Fibroblast of peridontal ligament (primary cell): ENCODE results near the gene MKNK1.

Source experiments
- DNase-seq: peaks from one replicate; pipeline ENCODE4 v3.0.0-alpha.2; 2010; ENCODE audit errors: extremely low read depth

The MKNK1 gene

DNA sequence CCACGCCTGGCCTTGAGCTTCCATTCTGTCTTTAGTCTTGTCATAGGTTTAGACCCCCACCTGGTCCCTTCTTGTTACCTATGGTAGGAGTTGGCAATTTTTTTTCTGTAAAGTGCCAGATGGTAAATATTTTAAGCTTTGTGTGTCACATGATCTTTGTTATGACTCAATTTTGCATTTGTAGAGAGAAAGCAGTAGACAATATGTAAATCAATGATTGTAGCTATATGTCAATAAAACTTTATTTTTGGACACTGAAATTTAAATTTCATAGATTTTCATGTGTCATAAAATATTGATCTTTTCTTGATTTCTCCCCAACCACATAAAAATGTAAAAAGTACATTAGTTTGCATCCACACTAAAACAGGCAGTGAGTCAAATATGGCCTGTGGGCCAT is 8.0 kb downstream of the MKNK1 start:
- DNase-seq: no peak

DNA sequence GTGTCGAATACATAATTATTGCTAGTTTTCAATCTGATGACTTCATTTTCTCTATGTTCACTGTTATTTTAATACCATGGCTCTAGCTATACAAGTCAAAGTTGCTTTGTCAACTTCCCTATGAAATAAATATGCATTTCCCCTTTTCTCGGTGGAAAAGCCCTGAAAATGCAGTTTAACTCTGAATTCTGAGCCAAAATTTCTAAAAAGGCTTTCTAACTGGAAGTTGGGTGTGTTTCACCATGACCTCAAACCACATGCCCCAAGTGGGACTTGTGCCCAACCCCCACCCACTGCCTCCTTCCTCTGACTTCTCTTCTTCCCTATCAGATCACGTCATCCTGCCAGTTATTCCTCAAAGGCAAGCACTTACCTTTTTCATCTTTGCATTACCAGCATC is 8.9 kb downstream of the MKNK1 start:
- peak; percentile 56 for DNase-seq

DNA sequence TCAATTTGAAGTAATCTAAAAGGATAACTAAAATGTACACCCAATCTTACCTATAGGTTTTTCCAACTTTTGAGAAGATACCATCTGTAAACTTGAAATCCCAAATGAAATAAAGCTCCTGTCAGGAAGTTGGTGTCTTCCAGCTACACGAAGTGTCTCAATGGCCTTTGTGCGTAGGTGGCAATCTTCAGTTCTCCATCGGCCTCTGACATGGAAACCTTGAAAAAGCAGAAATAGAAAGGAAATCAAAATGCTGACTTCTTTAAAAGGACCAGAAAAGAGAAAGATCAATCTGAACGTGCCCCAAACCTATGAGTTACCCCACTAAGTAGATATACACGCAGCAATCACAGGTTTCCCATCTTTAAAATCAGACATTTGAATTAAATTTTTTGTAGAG is 10.0 kb downstream of the MKNK1 start:
- DNase-seq: no peak

DNA sequence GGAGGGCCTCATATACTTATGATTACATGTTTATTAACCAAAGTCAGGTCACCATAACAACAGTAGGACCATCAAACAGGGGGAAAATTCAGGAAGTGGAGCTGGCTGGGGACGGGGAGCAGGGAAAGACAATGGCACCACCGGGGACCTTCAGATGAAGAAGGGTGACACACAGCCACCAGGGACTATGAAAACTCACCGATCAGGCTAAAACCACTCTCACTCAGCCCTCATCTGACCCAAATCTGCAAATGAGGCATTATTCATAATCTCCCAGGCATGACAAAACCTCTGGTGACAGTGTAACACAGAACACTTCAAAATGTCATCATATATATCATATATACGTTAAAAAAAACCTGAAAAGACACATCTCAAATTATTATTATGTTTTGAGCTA is 11.2 kb downstream of the MKNK1 start:
- DNase-seq: no peak

DNA sequence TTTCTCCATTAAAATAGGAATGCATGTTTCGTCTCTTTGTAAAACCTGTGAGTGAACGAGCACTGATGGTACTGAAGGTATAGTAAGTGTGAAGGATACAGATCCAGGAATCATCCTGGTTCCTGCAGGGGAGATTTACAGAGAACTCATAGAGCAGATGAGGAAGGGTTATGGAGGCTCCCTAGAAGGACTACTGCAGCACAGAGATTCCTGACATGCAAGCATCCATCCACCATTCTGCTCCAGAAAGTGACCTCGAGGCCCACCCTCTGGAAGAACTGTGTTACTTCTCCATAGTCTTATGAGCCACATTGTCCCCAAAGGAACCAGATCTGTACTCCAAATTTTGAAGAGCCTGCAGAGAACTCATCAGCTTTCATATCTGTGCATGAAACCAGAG is 14.5 kb downstream of the MKNK1 start:
- no peak for DNase-seq

DNA sequence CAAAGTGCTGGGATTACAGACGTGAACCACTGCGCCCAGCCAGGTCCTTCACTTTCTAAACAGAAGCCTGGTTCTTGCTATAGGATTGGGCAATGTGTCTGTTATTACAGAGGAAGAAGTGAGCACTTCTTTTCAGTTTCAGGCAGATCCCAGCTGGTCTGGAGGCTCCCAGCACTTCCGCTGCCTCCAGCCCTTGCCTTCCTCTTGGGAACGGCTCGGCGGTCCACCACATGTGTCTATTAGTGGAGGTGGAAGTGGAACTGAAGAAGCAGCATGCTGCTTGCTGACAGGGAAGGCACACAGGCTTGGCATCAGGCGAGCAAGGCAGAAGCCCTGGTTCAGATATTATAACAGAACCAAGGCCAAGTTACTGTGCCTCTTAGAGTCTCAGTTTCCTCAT is 17.0 kb downstream of the MKNK1 start:
- DNase-seq: no peak

DNA sequence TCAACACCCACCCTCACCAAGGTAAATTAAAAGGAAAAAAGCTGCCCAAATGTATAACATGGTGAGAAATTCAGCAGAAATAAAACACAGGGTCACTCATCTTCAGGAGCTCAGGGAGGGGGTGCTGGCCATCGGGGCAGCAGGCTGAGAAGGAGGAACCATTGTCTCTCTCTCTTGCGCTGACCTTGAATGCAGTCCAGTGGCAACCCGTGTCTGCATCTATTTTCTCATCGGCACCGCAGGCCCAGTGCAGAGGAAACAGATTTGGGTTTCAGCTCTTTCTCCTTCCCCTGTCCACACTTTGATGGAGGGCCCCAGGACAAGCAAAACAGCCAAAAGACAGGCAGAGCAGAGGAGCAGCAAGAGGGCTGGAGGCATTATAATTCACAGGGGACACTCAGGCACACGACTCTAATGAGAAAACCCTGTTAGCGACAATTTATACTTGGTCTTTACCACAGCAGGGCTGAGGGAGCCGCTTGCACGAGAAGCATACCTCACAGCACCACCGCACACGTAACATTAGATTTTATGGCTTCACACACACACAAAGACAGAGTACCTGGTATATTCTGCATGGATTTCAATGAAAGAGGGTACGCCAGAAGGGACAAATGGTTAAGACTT is 18.6 kb downstream of the MKNK1 start:
- DNase-seq: no peak

DNA sequence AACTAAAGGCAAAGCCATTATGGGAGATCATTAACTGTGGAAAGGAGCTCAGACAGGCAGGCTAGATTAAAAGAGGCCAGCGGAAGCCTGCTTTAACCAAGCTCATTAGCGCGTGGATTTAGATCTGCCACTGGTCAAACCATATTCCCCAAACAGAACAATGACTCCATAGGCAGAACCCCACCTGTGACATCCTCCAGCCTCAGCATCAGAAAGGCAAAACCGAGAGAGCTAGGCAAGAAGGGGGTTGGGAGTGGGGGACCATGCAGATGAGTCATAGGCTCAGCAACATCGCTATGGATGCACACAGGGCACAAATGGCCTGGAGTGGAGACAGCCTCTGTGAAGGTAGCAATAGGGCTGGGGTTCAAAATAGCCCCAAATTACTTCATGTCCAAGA is 20.6 kb downstream of the MKNK1 start:
- DNase-seq: no peak

DNA sequence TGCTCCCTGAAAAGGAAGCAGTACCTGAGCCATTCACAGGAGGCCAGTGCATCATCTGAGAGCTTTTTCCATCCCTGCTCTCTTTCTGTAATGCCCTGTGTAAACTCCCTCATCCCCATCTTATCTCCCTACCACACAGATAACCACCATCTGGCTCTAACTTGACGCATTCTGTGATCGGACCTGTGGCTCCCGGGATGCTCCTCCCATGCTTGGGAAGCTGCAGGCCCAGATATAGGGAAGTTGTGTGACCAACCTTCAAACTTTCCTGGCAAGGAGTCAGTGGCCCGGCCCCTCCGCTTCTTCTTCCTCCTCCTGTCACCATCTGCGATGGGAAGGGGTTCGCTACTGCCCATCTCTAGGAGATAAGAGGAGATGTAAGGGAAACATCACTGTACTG is 21.1 kb downstream of the MKNK1 start:
- DNase-seq: no peak

DNA sequence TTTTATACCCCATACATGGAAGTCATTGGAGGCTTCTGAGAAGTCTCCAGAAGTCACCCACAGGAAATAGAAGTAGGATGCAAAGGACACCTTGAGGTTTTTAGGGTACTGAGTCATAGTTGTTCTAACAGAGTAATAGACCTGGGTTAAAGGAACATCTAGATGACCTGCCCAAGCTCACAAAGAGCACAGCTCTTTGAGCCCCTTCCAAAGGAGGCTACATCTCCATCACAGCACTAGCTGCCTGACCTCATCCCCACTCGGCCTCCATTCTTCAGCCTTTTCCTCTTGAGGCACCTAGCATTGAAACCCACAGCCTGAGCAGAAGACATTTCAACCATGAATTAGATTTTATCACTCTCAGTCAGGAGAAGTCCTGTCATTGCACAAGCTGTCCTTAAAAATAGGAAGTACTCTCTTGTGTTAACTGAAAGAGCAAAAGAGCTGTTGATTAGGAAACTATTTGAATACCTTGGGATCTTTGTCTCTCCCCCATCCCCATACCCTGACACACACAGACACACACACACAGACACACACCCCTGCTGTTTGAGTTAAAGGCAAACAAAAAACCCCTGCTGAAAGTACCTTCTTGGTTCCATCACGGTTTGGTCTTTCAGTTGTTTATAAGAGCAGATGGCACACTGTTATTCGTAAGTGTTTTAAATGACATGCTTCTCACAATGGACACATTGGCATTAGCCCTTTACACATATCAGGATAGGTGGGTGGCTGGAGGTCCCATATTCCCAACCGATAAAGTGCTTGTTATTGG is 22.2 kb downstream of the MKNK1 start:
- DNase-seq: no peak

DNA sequence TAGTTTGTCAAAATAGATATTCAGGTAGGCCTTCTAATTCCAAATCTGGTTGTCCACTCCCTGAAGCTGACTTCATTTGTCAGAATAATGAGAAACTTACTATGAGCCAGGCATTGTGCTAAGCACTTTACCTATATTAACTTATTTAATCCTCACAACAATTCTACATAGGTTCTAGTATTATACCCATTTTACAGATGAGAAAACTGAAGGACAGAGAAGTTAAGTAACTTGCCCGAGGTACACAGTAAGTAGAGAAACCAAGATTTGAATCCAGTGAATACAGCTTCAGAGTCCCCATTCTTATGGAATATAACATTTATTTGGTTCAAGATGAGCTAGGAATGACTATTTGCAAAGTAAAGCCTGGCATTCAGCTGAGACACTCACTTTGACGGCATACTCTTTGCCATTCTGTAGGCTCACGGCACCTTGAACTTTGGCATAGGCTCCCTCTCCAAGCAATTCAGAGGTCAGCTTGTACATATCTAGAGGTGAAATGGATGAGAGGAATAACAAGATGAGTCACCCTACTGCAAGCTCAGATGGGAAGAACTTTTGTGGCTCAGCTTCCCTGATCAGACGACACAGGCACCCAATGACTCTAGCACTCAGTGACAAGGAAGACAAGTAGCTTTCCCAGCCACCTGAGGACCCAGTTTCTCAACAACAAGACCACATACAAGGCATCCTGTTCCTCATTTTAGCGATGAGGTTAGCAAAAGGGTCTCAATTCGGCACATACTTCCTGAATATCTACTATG is 23.7 kb downstream of the MKNK1 start:
- DNase-seq: no peak

DNA sequence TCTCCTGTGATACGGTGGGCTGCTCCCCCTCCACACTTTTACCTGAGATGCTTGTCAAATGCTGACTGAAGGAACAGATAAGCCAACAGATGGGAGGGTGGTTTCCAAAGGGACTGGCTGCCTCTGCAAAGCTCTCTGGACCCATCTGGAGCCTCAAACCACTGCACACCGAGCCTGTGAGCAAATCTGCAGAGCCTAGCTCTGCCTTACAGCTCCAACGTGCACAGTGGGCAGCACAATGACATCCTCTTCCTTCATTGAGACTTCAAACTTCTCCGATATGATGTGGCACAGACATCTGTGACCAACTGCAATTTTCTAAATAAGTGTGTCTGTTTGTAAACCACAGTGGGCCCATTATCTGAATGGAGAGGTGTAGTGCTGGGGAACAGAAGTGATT is 26.4 kb downstream of the MKNK1 start:
- no peak for DNase-seq

DNA sequence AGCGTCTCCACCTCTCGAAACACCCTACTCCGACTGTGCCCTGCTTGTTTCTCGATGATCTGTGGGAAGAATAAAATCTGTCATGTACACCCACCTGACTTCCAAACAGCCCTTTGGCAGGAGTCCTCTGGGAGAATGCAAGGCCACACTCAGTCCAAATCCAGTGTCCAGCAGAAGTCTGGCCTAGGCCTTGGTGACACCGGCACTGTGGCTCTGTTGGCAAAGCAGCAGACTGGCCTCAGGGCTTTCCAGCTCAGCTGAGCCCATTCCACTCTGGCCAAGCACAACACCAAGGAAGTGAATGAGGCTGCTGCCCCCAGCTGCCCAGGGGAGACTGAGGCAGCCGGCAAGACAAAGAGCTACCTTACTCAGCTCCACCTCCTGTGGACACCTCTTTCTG is 27.5 kb downstream of the MKNK1 start:
- no peak for DNase-seq

DNA sequence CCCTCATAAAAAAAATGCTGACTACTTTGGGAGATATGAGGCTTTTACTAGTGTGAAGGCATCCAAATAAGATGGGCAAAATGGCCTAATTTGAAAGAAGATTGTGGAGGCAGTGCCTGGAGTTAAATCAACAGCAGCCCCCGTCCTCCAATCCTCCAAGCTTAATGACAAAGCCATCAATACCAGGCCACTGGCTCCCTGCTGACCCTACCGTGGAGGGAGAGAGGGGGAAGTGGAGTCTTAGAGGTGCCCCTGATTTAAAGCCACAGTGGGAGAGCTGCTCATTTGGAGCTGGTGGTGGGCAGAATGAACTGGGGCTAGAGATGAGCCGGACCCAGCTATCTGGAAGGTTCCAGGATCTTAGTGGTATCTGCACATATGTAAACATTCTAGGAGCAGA is 28.3 kb downstream of the MKNK1 start:
- no peak for DNase-seq

DNA sequence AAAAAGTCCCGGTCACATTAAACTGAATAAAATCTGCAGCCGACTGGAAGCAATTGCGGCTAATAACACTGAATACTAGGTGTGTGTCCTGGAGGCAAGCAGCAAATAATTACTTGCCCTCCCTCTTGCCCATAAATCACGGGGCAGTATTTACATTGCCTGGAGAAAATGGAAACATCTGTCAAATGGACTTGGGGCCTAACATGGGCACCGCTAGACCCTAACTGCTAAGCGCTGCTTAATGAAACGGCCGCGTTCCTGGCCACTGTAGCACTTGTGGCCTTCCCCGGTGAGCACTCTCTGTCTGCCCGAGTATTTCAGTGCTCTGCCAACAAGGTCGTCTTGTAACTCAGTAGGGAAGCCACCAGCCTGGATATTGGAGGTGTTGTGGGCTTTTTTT is 28.8 kb downstream of the MKNK1 start:
- no peak for DNase-seq

DNA sequence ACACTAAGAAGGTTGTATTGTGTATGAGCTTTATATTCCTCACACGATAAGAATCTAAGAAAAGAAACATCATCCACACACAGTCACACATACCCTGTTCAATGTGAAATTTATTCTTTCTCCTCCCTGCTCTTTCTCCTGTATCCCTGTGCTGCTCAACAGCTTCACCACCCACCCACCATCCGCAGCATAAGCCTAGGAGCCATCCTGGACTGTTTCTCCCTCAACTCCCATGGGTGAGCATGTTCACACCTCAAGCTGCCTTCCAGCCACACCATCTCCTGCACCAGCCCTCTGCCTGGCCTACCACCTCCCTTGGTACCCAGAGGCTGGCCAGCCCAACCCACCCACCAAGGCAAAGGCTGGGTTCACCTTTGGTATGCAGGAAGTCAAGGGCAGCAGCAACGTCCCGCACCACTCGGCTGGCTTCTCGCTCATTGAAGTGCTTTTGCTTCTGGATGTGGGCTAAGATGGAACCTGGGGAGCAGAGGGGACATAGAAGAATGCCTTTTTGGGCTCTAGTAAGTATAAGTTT is 32.3 kb downstream of the MKNK1 start:
- DNase-seq: no peak

DNA sequence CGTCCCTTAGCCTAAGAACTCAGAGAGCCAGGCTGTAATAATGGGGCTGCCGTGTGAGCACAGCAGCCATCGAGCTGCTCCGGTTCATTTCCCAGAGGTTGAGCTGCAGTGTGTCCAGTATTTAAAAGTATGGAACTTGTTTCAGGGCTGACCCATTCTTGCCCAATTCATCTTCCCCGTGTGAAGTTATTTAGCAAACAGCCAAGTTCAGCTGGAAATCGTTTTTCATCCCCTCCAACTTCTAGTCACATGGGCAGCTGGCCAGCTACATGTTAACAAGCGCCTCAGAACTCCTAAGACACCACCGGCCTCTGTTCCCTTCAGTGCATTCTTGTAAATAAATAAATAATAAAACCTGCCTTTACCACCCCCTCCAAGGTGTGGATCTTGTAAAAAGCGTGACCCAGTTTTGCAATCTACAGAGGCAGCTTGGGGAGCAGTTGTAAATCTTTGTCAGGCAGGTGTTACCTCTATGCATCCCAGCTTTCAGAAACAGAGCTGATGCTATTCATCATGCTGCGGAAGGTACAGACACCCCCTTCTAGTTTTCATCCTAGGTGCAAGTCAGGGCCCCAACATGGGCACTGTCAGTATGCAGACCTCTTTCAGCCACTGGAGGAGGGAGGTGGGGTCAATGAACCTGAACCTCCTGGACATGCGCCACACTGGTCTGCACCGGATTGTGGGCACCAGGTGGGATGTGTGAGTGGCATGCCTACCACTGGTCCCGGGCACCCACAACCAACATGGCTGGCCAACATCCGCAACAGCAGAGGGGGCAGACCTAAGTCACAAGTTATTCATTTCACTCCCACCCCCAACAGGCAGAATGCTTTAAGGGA is 34.0 kb downstream of the MKNK1 start:
- DNase-seq: peak; percentile 3

DNA sequence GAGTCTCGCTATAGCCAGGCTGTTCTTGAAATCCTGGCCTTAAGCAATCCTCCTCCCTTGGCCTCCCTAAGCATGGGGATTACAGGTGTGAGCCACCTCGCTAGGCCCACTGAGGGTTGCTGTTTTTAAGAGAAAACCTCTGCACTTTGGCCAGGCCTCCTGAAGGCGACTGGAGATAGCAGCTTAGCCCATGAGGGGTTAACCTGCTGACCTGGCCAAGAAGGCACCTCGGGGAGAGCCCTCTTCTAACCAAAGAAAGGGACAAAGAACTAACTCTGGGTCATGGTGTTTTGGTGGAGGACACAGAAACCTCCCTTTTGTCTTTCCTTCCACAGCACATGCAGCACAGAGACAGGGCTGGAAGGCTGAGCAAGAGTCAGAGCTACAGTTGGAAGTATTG is 35.0 kb downstream of the MKNK1 start:
- no peak for DNase-seq

DNA sequence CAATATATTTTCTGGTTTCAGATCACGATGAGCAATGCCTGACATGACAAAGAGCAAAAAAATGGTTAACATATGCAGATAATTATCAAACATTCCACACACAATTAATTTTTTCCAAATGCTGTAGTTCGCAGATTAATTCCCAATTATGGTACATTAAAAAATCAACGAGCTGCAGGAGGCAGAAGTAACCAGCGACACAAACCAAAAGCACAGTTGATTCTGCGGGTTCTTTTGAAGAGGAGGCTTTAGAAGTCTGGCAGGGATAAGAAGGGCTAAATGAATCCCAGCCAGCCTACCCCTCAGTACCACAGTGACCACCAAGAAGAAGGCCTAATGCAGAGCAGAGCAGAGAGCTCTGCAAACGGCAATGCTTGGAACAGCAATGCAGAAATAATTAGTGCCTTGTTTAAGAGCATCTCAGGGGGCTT is 35.6 kb downstream of the MKNK1 start:
- no peak for DNase-seq

DNA sequence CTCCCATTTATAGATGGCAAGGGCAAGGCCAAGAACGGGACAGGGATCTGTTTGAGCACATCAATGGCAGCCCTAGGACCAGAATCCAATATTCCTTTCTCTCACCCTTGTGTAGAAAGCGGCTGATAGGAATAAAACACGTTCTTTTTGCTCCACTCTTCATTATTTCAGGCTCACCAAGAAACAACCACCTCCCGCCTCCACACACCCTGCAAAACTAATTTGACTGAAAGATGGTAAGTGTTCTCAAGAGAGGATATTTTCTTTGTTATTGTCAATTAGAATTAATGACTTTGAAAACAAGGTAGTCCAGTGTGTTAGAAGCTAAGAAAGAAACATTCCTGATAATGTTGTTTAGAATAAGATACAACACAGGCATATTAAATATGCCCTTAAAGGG is 40.7 kb downstream of the MKNK1 start:
- no peak for DNase-seq

DNA sequence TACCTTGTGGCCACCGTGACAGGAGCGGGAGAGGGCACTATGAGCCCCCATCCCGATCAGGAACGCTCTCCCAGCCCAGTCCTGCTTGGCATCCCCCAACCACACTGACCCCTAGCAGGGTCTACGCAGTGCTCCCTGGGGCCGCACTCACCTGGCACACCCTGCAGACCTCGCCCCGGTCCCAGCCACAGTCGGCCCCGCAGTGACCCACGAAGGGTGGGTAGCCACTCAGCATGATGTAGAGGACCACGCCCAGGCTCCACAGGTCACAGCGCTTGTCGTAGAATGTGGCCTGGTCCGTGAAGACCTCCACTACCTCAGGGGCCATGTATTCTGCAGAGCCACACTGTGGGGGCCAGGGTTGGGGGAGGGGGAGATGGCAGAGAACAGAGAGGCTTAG is 41.6 kb downstream of the MKNK1 start:
- DNase-seq: no peak

DNA sequence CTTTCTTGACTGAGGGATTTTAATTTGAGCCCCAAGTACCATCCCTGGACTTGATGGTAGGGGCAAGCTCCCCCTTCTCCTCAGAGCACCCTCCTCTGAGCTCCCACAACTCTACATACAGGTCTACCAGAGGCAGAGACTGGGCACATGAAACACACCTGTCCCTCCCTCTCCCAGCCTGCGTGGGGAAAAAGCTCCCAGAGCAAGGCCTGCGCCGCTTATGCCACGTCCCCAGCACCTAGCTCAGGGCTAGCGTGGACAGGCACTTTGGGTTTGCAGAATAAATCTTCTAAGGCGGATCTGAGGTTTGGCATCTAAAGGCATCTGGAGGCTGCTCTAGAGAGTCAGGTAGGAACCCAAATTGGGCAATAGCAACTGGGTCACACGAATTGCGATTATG is 45.1 kb downstream of the MKNK1 start:
- no peak for DNase-seq
